HEK293T (cell line): ENCODE data around the gene HJV.

ENCODE experiments used
- ELF4 ChIP-seq: fragments of 450-650 bp; IDR thresholded peaks from 2 replicates; pipeline ENCODE4 v1.6.1; 2017; ENCODE audit warnings: antibody characterized with exemption
- SP1 ChIP-seq: fragments of 450-650 bp; IDR thresholded peaks from 2 replicates; pipeline ENCODE4 v1.6.1; 2017
- SUZ12 ChIP-seq: fragments of 450-650 bp; IDR thresholded peaks from 2 replicates; pipeline ENCODE4 v1.6.1; 2016; ENCODE audit warnings: mild to moderate bottlenecking
- ZNF384 ChIP-seq: fragments of 450-650 bp; IDR thresholded peaks from 2 replicates; pipeline ENCODE4 v1.6.1; 2016

GRCh38 chr1:146021050-146021445, 487 bp downstream of the HJV start:
- TF ChIP-seq SUZ12 (no peak), ELF4 (no peak), ZNF384 (no peak), SP1 (no peak)
